Bronchial epithelial cell (primary cell): ENCODE measurements around the gene APEX2. TPM values are rescaled to one million over a fixed set of nuclear protein-coding genes. Genes with fewer than 3 reads are reported as not detected.
A peak's percentile ranks its signal among the peaks of the same experiment; 100 is the strongest.

Experiments used
- DNase-seq: peaks from one replicate; pipeline ENCODE4 v3.0.0-alpha.2; 2010; ENCODE audit warnings: low read depth
- FAIRE-seq: peaks from 2 replicates; lab custom pipeline; 2011; peaks lifted over from hg19 to GRCh38; lab: Jason Lieb, UNC
- H3K27me3 ChIP-seq: 2 replicates; pipeline ENCODE4 v1.5.1; 2011; ENCODE audit warnings: low read length; ENCODE audit not compliant: control insufficient read depth, insufficient read depth
- H3K36me3 ChIP-seq: 2 replicates; pipeline ENCODE4 v1.5.1; 2011; ENCODE audit warnings: low read length; ENCODE audit not compliant: control insufficient read depth, insufficient read depth
- H3K4me3 ChIP-seq: 2 replicates; pipeline ENCODE4 v1.5.1; 2011; ENCODE audit warnings: mild to moderate bottlenecking, low read depth, low read length, control low read depth
- CTCF ChIP-seq: IDR thresholded peaks from 2 replicates; pipeline ENCODE4 v1.5.1; 2011; ENCODE audit warnings: mild to moderate bottlenecking, moderate library complexity, low read length, control low read depth, inconsistent platforms; ENCODE audit not compliant: insufficient read depth, severe bottlenecking
- total RNA-seq: library from RNA; depleted of rRNA; stranded (reverse); fragments of >200 nt; gene quantifications from 2 replicates; pipeline ENCODE4 v1.2.1, GENCODE V29; 2014

Gene APEX2
- total RNA-seq, 1 donor from 2014 or later = 7.1 TPM

GRCh38 chrX:55057675-55058249 lies 57.6 kb downstream of the APEX2 start:
- no peaks in the 10 kb centered on the region for H3K27me3 ChIP-seq
- TF ChIP-seq CTCF = peak; percentile 50
- FAIRE-seq (no peak), DNase-seq (peak; percentile 23)
- no peaks in the 10 kb centered on the region for H3K36me3 ChIP-seq
- H3K4me3 ChIP-seq = no peak overlapping the region

Other genes starting within 250 kb of the APEX2 start
- gene ITIH6, start 202.1 kb upstream of the APEX2 start, total RNA-seq = not detected in 2 replicates
- 52.1 and 61.7 TPM in 2 replicates for gene MAGED2, start 192.6 kb upstream of the APEX2 start, total RNA-seq
- gene TRO, start 79.5 kb upstream of the APEX2 start, total RNA-seq = not detected in 2 replicates
- 0.13 and 0.26 TPM in 2 replicates for gene PFKFB1, start 6.2 kb upstream of the APEX2 start, total RNA-seq
- not detected in 2 replicates for gene ALAS2, start 30.6 kb downstream of the APEX2 start, total RNA-seq
- not detected in 2 replicates for gene PAGE2B, start 74.7 kb downstream of the APEX2 start, total RNA-seq
- not detected in 2 replicates for gene PAGE2, start 88.7 kb downstream of the APEX2 start, total RNA-seq
- gene PAGE5, start 220.0 kb downstream of the APEX2 start, total RNA-seq = not detected in 2 replicates